PC-9 (cell line): Measurements from ENCODE around the gene DHX8. TPM values are rescaled to one million over a fixed set of nuclear protein-coding genes. Genes with fewer than 3 reads are reported as not detected.

Experiments used
- BruUV-seq: library from RNA; stranded (reverse); fragments of 400-500 nt; replicated peaks from 2 replicates; lab custom pipeline; 2021; lab: Mats Ljungman, UMichigan
- CTCF ChIA-PET: fragments of 300-600 bp; sonication (Branson Sonifier 250); formaldehyde crosslinking; loops from one replicate; lab custom pipeline; 2022; ENCODE audit warnings: antibody characterized with exemption; lab: Charles Lee
- POLR2A ChIA-PET: fragments of 300-600 bp; sonication (Branson Sonifier 250); formaldehyde crosslinking; loops from one replicate; lab custom pipeline; 2022; ENCODE audit warnings: antibody characterized with exemption; ENCODE audit not compliant: unreplicated experiment; lab: Charles Lee
- DNase-seq, 2 experiments: peaks; one replicate each; pipeline versions ENCODE4 v3.0.0 to v3.0.0-alpha.2; 2015 to 2022; ENCODE audit warnings: mixed read lengths in 1 of 2
- H2AFZ ChIP-seq: fragments of 200-600 bp; sonication (generic); 2 replicates; pipeline ENCODE4 v1.8.1; 2017; ENCODE audit warnings: antibody characterized with exemption
- H3F3A ChIP-seq: fragments of 200-600 bp; sonication (generic); 2 replicates; pipeline ENCODE4 v1.8.1; 2017; ENCODE audit warnings: antibody characterized with exemption, mild to moderate bottlenecking, low read depth; ENCODE audit not compliant: insufficient read depth
- H3K27ac ChIP-seq: fragments of 200-600 bp; sonication (generic); 2 replicates; pipeline ENCODE4 v1.6.1; 2016; ENCODE audit warnings: mixed run types
- H3K27me3 ChIP-seq: fragments of 200-600 bp; sonication (generic); 2 replicates; pipeline ENCODE4 v1.6.1; 2016; ENCODE audit warnings: low read depth, mixed run types; ENCODE audit not compliant: insufficient read depth
- H3K36me3 ChIP-seq: fragments of 200-600 bp; sonication (generic); 2 replicates; pipeline ENCODE4 v1.6.1; 2016; ENCODE audit warnings: low read depth, mixed run types
- H3K4me1 ChIP-seq: fragments of 200-600 bp; sonication (generic); replicated peaks from 2 replicates; pipeline ENCODE4 v1.6.1; 2016; ENCODE audit warnings: mixed run types; ENCODE audit not compliant: insufficient read depth
- H3K4me2 ChIP-seq: fragments of 200-600 bp; sonication (generic); 2 replicates; pipeline ENCODE4 v1.6.1; 2017; ENCODE audit warnings: mixed run types
- H3K4me3 ChIP-seq: fragments of 200-600 bp; sonication (generic); 2 replicates; pipeline ENCODE4 v1.6.1; 2016; ENCODE audit warnings: mixed run types
- H3K79me2 ChIP-seq: fragments of 200-600 bp; sonication (generic); 2 replicates; pipeline ENCODE4 v1.6.1; 2017; ENCODE audit warnings: low read depth, mixed run types
- H3K9me2 ChIP-seq: fragments of 200-600 bp; sonication (generic); 2 replicates; pipeline ENCODE4 v1.8.1; 2017; ENCODE audit warnings: mild to moderate bottlenecking; ENCODE audit not compliant: insufficient read depth
- H3K9me3 ChIP-seq: fragments of 200-600 bp; sonication (generic); 2 replicates; pipeline ENCODE4 v1.8.1; 2016; ENCODE audit warnings: low read depth; ENCODE audit not compliant: insufficient read depth
- H4K20me1 ChIP-seq: fragments of 200-600 bp; sonication (generic); 2 replicates; pipeline ENCODE4 v1.8.1; 2017; ENCODE audit not compliant: insufficient read depth
- EZH2 ChIP-seq: fragments of 200-600 bp; sonication (generic); IDR thresholded peaks from 2 replicates; pipeline ENCODE4 v1.8.0; 2017; ENCODE audit warnings: antibody characterized with exemption, low read depth
- intact Hi-C: fragments of 100-400 bp; cut with micrococcal nuclease; formaldehyde crosslinking; loops from one replicate; pipeline ENCODE4 v1.10.0; 2022; ENCODE audit not compliant: unreplicated experiment
- total RNA-seq: library from RNA; stranded (reverse); gene quantifications from 2 replicates; pipeline ENCODE4 v1.2.3, GENCODE V29; 2021
- TF ChIP-seq, protein P1 (sequence below): fragments of 200-600 bp; sonication (generic); conservative IDR thresholded peaks from 2 replicates; pipeline ENCODE4 v1.6.1; 2017; ENCODE audit warnings: mixed run types, antibody characterized with exemption, mild to moderate bottlenecking, moderate library complexity

Gene DHX8
- total RNA-seq, 1 experiment from 2014 or later, result 55.4 TPM

DNA sequence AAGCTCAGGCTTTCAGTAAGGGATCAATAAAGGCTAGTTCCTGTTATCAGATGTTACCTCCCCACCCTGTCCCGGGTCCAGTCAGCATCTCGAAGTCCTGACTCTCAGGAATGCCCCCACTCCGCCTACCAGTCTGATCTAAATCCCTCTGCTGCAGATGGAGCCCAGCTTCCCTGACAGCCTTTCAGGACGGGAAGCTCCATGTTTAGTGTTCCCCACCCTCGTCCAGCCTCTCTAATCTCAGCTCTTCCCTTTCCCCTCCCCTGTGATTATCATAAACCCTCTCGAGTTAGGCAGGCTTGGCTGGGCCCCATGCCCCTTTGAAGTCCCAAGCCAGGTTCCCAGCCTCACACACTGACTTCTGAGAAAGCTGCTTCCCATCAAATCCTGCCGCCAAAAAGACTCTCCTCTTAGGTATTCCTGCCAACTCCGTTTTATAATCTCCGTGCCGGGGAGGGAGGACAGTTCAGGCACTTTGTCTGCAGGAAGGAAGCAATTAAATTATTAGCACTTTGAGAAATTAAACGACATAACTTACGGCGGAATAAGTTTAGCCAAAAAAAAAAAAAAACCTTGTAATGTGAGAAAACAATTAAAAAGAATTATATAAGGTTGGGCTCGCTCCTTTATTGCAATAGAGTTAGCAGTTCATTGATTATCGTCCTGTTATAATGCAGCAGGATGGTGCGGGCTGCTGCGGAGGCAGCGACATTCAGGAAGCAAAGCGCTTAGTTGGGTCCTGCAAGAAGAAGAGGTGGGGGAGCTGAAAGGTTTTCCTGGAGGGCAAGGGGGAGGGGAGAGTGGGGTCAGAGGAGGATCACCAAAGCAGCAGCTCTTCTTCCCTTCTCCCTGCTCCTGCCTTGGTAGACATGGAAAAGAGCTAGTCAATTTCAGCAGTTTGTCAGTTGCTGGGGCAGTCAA, 79.2 kb downstream of the DHX8 start:
- H3K4me2 ChIP-seq, result no peak overlapping the region
- CTCF ChIA-PET, result interaction anchor here (0.7 kb wide), 1 partner anchor 224 kb away, joined by 13 read pairs; no protein-coding TSS in a partner anchor
- no peak for DNase-seq

DNA sequence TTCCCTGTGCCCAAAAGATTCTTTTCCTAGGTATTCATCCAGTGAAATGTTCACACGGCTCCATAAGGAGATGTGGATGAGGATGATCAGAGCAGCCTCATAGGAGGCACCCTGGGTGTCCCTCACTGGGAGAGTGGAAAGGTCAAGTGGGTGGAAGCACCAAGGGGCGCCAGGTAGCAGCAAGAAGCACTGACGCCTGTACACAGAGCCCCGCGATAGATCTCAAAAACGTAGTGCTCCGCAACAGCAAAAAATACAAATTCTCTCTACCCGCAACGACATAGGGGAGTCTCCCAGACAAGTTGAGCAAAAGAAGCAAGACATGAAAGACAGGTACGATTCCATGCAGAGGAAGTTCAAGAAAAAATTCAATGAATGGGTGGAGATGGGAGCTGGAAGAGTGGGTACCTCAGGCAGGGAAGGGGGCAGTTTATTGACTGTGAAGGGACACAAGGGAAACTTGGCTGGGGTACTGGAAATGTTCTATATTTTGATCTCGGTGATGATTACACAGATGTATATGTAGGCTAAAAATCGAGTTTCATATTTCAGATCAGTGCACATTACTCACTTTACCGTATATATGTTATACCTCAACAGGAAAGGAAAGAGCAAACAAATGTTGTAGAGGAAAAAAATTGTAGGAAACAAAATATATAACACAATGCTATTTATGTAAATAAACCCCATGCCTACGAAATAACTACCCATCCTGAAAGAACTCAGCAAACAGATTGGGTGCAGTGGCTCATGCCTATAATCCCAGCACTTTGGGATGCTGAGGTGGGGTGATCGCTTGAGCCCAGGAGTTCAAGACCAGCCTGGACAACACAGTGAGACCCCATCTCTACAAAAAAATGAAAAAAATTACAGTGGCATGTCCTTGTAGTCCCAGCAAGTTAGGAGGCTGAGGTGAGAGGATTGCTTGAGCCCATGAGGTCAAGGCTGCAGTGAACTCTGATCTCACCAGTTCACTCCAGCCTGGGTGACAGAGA, 80.1 kb downstream of the DHX8 start:
- Histone ChIP-seq H3K4me2 (no peak overlapping the region), H3K4me3 (no peak overlapping the region)
- POLR2A ChIA-PET, result no interaction called here

More for the DNA sequence above, 79.2 kb downstream of the DHX8 start:
- Histone ChIP-seq H3K4me1 (no peaks in the 10 kb centered on the region), H3K79me2 (no peaks in the 10 kb centered on the region), H3K27ac (no peak overlapping the region), H4K20me1 (no peaks in the 10 kb centered on the region), H3K9me2 (no peaks in the 10 kb centered on the region), H3F3A (no peaks in the 10 kb centered on the region), H3K4me3 (no peak overlapping the region), H3K27me3 (no peaks in the 10 kb centered on the region), H3K9me3 (no peaks in the 10 kb centered on the region), H2AFZ (no peak overlapping the region), H3K36me3 (no peaks in the 10 kb centered on the region)
- BruUV-seq, result no TSS peak
- POLR2A ChIA-PET, result no interaction called here
- TF ChIP-seq, protein P1, sequence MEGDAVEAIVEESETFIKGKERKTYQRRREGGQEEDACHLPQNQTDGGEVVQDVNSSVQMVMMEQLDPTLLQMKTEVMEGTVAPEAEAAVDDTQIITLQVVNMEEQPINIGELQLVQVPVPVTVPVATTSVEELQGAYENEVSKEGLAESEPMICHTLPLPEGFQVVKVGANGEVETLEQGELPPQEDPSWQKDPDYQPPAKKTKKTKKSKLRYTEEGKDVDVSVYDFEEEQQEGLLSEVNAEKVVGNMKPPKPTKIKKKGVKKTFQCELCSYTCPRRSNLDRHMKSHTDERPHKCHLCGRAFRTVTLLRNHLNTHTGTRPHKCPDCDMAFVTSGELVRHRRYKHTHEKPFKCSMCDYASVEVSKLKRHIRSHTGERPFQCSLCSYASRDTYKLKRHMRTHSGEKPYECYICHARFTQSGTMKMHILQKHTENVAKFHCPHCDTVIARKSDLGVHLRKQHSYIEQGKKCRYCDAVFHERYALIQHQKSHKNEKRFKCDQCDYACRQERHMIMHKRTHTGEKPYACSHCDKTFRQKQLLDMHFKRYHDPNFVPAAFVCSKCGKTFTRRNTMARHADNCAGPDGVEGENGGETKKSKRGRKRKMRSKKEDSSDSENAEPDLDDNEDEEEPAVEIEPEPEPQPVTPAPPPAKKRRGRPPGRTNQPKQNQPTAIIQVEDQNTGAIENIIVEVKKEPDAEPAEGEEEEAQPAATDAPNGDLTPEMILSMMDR, result no peak
- TF ChIP-seq EZH2, result no peak
- intact Hi-C loops, result no loop called here

More for the DNA sequence above, 80.1 kb downstream of the DHX8 start:
- Histone ChIP-seq H3K36me3 (no peaks in the 10 kb centered on the region), H3K4me1 (no peaks in the 10 kb centered on the region), H3K9me3 (no peaks in the 10 kb centered on the region), H3K79me2 (no peaks in the 10 kb centered on the region), H3K27ac (no peak overlapping the region), H4K20me1 (no peaks in the 10 kb centered on the region), H3F3A (peaks cover under 1% of the 10 kb centered on the region; the same call in 1 of the 2 replicates), H3K9me2 (no peaks in the 10 kb centered on the region), H3K27me3 (no peaks in the 10 kb centered on the region), H2AFZ (no peak overlapping the region)
- TF ChIP-seq EZH2, result no peak
- TF ChIP-seq, protein P1, result no peak
- intact Hi-C loops, result no loop called here
- CTCF ChIA-PET, result no interaction called here
- no TSS peak for BruUV-seq
- DNase-seq, result no peak
